H1 (cell line): ENCODE results near the gene PBOV1. TPM values are rescaled to one million over a fixed set of nuclear protein-coding genes. Genes with fewer than 3 reads are reported as not detected.

Source experiments
- CTCF ChIA-PET: fragments of 300-600 bp; sonication (Branson Sonifier 250); formaldehyde crosslinking; loops from one replicate; lab custom pipeline; 2021; ENCODE audit not compliant: partially characterized antibody; lab: Charles Lee
- POLR2A ChIA-PET: fragments of 300-600 bp; sonication (Branson Sonifier 250); formaldehyde crosslinking; loops from one replicate; lab custom pipeline; 2021; ENCODE audit warnings: inconsistent platforms; ENCODE audit not compliant: partially characterized antibody; lab: Charles Lee
- DNase-seq, 2 experiments: peaks; one replicate each; pipeline versions ENCODE4 v3.0.0 to v3.0.0-alpha.2; 2010 to 2022; ENCODE audit warnings: low spot score in 2 of 2, low read depth in 1 of 2, mixed read lengths in 1 of 2
- FAIRE-seq: peaks from 2 replicates; lab custom pipeline; 2011; peaks lifted over from hg19 to GRCh38; lab: Jason Lieb, UNC
- H2AFZ ChIP-seq: 2 replicates; pipeline ENCODE4 v1.8.1; 2012; ENCODE audit warnings: low read length, inconsistent platforms
- H2AK5ac ChIP-seq: 2 replicates; pipeline ENCODE4 v1.6.1; 2013; ENCODE audit warnings: low read depth, low read length
- H2BK120ac ChIP-seq: replicated peaks from 2 replicates; pipeline ENCODE3; 2013; ENCODE audit warnings: low read depth, low read length, inconsistent platforms
- H2BK12ac ChIP-seq: 2 replicates; pipeline ENCODE4 v1.6.1; 2013; ENCODE audit warnings: low read depth, low read length
- H2BK15ac ChIP-seq: 2 replicates; pipeline ENCODE4 v1.6.1; 2013; ENCODE audit warnings: low read length
- H2BK20ac ChIP-seq: 2 replicates; pipeline ENCODE4 v1.6.1; 2013; ENCODE audit warnings: low read length
- H2BK5ac ChIP-seq: 2 replicates; pipeline ENCODE4 v1.6.1; 2013; ENCODE audit warnings: low read depth, low read length
- H3K14ac ChIP-seq: 2 replicates; pipeline ENCODE4 v1.6.1; 2013; ENCODE audit warnings: inconsistent platforms; ENCODE audit not compliant: insufficient read length
- H3K18ac ChIP-seq: 2 replicates; pipeline ENCODE4 v1.6.1; 2013; ENCODE audit warnings: low read length; ENCODE audit errors: extremely low read depth
- H3K23ac ChIP-seq: 2 replicates; pipeline ENCODE4 v1.6.1; 2013; ENCODE audit warnings: inconsistent platforms; ENCODE audit not compliant: insufficient read length
- H3K23me2 ChIP-seq: 2 replicates; pipeline ENCODE4 v1.6.1; 2013; ENCODE audit warnings: low read depth, low read length
- H3K27ac ChIP-seq: 2 replicates; pipeline ENCODE4 v1.6.1; 2011; ENCODE audit warnings: low read depth, low read length, inconsistent platforms
- H3K27me3 ChIP-seq, 4 experiments: replicated peaks in 1 of 4; 1 replicate in 1 of 4; 2 replicates in 3 of 4; pipeline versions ENCODE4 v1.6.1 to v1.8.1; 2011 to 2013; ENCODE audit warnings: low read length in 3 of 4, mild to moderate bottlenecking in 3 of 4, inconsistent platforms in 2 of 4, mixed read lengths in 2 of 4, moderate library complexity in 1 of 4; ENCODE audit not compliant: control insufficient read depth in 3 of 4, insufficient read depth in 3 of 4; ENCODE audit errors: extremely low read depth in 1 of 4
- H3K36me3 ChIP-seq, 4 experiments: 2 replicates each; pipeline versions ENCODE4 v1.6.1 to v1.8.1; 2011 to 2013; ENCODE audit warnings: mild to moderate bottlenecking in 4 of 4, low read length in 3 of 4, moderate library complexity in 2 of 4, control low read depth in 1 of 4, inconsistent platforms in 1 of 4; ENCODE audit not compliant: insufficient read depth in 4 of 4, control insufficient read depth in 2 of 4
- H3K4ac ChIP-seq: replicated peaks from 2 replicates; pipeline ENCODE3; 2013; ENCODE audit warnings: low read length, low read depth, mixed read lengths, inconsistent platforms; ENCODE audit not compliant: insufficient read length
- H3K4me1 ChIP-seq, 4 experiments: replicated peaks in 1 of 4; 1 replicate in 1 of 4; 2 replicates in 3 of 4; pipeline versions ENCODE4 v1.6.1 to v1.8.1; 2011 to 2013; ENCODE audit warnings: low read length in 3 of 4, inconsistent platforms in 2 of 4, mixed read lengths in 1 of 4; ENCODE audit not compliant: insufficient read depth in 4 of 4, control insufficient read depth in 3 of 4
- H3K4me2 ChIP-seq, 2 experiments: 2 replicates each; pipeline versions ENCODE4 v1.6.1 to v1.8.1; 2011 to 2013; ENCODE audit warnings: low read depth in 2 of 2, low read length in 2 of 2, control low read depth in 1 of 2, inconsistent platforms in 1 of 2, mild to moderate bottlenecking in 1 of 2; ENCODE audit not compliant: insufficient read depth in 1 of 2
- H3K4me3 ChIP-seq, 4 experiments: fragments of 200-600, 300-600 bp in 1 of 4; sonication (generic), shearing (Covaris generic), sonication (Bioruptor Twin) in 1 of 4; 2 replicates each; pipeline versions ENCODE4 v1.5.1 to v1.8.1; 2011 to 2016; ENCODE audit warnings: low read length in 4 of 4, low read depth in 3 of 4, control low read depth in 2 of 4, inconsistent platforms in 2 of 4, mild to moderate bottlenecking in 2 of 4, mixed read lengths in 1 of 4, moderate library complexity in 1 of 4; ENCODE audit not compliant: insufficient read depth in 2 of 4; ENCODE audit errors: extremely low read depth in 1 of 4
- H3K56ac ChIP-seq: replicated peaks from 2 replicates; pipeline ENCODE3; 2013; ENCODE audit warnings: low read depth, mild to moderate bottlenecking, mixed read lengths, low read length, inconsistent platforms; ENCODE audit not compliant: insufficient read length
- H3K79me1 ChIP-seq: 2 replicates; pipeline ENCODE4 v1.6.1; 2013; ENCODE audit warnings: low read depth, low read length, control low read depth
- H3K79me2 ChIP-seq, 2 experiments: 2 replicates each; pipeline versions ENCODE4 v1.6.1 to v1.8.1; 2012 to 2013; ENCODE audit warnings: low read length in 2 of 2, mild to moderate bottlenecking in 2 of 2, inconsistent platforms in 1 of 2; ENCODE audit not compliant: insufficient read depth in 2 of 2, control insufficient read depth in 1 of 2
- H3K9ac ChIP-seq, 4 experiments: replicated peaks in 1 of 4; 1 replicate in 1 of 4; 2 replicates in 3 of 4; pipeline versions ENCODE4 v1.6.1 to v1.8.1; 2011 to 2013; ENCODE audit warnings: low read depth in 3 of 4, low read length in 3 of 4, control low read depth in 2 of 4, mild to moderate bottlenecking in 2 of 4, moderate library complexity in 2 of 4, inconsistent platforms in 1 of 4; ENCODE audit errors: extremely low read depth in 1 of 4
- H3K9me3 ChIP-seq, 2 experiments: 2 replicates each; pipeline versions ENCODE4 v1.6.1 to v1.8.1; 2012 to 2013; ENCODE audit warnings: mild to moderate bottlenecking in 2 of 2, moderate library complexity in 2 of 2, control low read depth in 1 of 2, inconsistent platforms in 1 of 2, low read depth in 1 of 2, low read length in 1 of 2, mixed read lengths in 1 of 2; ENCODE audit not compliant: insufficient read depth in 2 of 2
- H4K20me1 ChIP-seq, 2 experiments: replicated peaks in 1 of 2; 2 replicates each; pipeline versions ENCODE3 to v1.8.1; 2011 to 2013; ENCODE audit warnings: inconsistent platforms in 2 of 2, low read length in 2 of 2, mild to moderate bottlenecking in 1 of 2; ENCODE audit not compliant: insufficient read depth in 2 of 2, control insufficient read depth in 1 of 2
- H4K5ac ChIP-seq: 2 replicates; pipeline ENCODE4 v1.6.1; 2013; ENCODE audit warnings: low read length, low read depth, mixed read lengths, inconsistent platforms; ENCODE audit not compliant: insufficient read length
- H4K8ac ChIP-seq: 2 replicates; pipeline ENCODE4 v1.8.0; 2013; ENCODE audit warnings: mild to moderate bottlenecking, moderate library complexity, low read length, inconsistent platforms; ENCODE audit not compliant: insufficient read depth; ENCODE audit errors: extremely low read depth
- H4K91ac ChIP-seq: replicated peaks from 2 replicates; pipeline ENCODE3; 2013; ENCODE audit warnings: low read length, mixed read lengths, inconsistent platforms; ENCODE audit not compliant: insufficient read length
- ASH2L ChIP-seq: fragments of 200-600, 300-600 bp; sonication (generic); IDR thresholded peaks from one replicate; pipeline ENCODE4 v1.7.1; 2017; ENCODE audit warnings: low read length
- GABPA ChIP-seq: IDR thresholded peaks from 2 replicates; pipeline ENCODE4 v1.6.1; 2011; ENCODE audit warnings: mild to moderate bottlenecking, low read length, moderate library complexity, borderline replicate concordance; ENCODE audit not compliant: insufficient read depth
- SIN3A ChIP-seq, 2 experiments: IDR thresholded peaks in 1 of 2; conservative IDR thresholded peaks in 1 of 2; 2 replicates each; pipeline ENCODE4 v1.6.1; 2011 to 2012; ENCODE audit warnings: low read length in 2 of 2, improper control_type of control experiment in 1 of 2, low read depth in 1 of 2, mild to moderate bottlenecking in 1 of 2
- SUZ12 ChIP-seq: fragments of 200-600 bp; sonication (generic); IDR thresholded peaks from 2 replicates; pipeline ENCODE4 v1.6.1; 2012; ENCODE audit warnings: mild to moderate bottlenecking, inconsistent platforms, low read length, moderate library complexity, mixed read lengths
- WGBS, 2 experiments: shearing (Covaris generic) in 1 of 2; methylation state at CpG; one replicate each; pipeline versions ENCODE4 v1.1.6 to v1.1.7; 2013 to 2015; ENCODE audit warnings: low lambda C conversion rate in 2 of 2, mixed read lengths in 2 of 2, inconsistent platforms in 1 of 2, low coverage in 1 of 2, missing lambda C conversion rate in 1 of 2; ENCODE audit not compliant: insufficient replicate concordance in 2 of 2, insufficient coverage in 1 of 2, insufficient read length in 1 of 2; ENCODE audit errors: extremely low coverage in 1 of 2, missing lambda C conversion rate in 1 of 2; 5-methylcytosine and 5-hydroxymethylcytosine counted together
- polyA plus RNA-seq, 7 experiments: library from polyadenylated mRNA; depleted of rRNA in 3 of 7; stranded (reverse) in 5 of 7; unstranded in 2 of 7; fragments of >200 nt in 5 of 7; fragments of 200-250 nt in 2 of 7; gene quantifications; 1 replicate in 5 of 7; 2 replicates in 1 of 7; 4 replicates in 1 of 7; pipeline versions ENCODE4 v1.2.1 to v1.2.3, GENCODE V29; 2011 to 2013; ENCODE audit warnings: missing spikeins in 2 of 7, mixed read lengths in 2 of 7
- total RNA-seq: library from RNA; stranded (reverse); fragmentation: NEBNext Ultra II Directional; extraction: Animal tissue kit (Norgen Biotek cat#: 25700); gene quantifications from 2 replicates; pipeline ENCODE4 v1.2.1, GENCODE V29; 2021
- TF ChIP-seq, protein P1 (sequence below), 3 experiments: IDR thresholded peaks; 1 replicate in 2 of 3; 2 replicates in 1 of 3; pipeline versions ENCODE4 v1.5.1 to v1.6.1; 2011; ENCODE audit warnings: low read length in 3 of 3, mild to moderate bottlenecking in 3 of 3, inconsistent platforms in 2 of 3, low read depth in 1 of 3, moderate library complexity in 1 of 3; ENCODE audit not compliant: insufficient read depth in 1 of 3; ENCODE audit errors: control extremely low read depth in 1 of 3

PBOV1 gene
- total and polyA plus RNA-seq, 2 of the 8 experiments (the other 6 are each of a cell fraction or from before 2014, with no cell fraction given), result not detected

DNA sequence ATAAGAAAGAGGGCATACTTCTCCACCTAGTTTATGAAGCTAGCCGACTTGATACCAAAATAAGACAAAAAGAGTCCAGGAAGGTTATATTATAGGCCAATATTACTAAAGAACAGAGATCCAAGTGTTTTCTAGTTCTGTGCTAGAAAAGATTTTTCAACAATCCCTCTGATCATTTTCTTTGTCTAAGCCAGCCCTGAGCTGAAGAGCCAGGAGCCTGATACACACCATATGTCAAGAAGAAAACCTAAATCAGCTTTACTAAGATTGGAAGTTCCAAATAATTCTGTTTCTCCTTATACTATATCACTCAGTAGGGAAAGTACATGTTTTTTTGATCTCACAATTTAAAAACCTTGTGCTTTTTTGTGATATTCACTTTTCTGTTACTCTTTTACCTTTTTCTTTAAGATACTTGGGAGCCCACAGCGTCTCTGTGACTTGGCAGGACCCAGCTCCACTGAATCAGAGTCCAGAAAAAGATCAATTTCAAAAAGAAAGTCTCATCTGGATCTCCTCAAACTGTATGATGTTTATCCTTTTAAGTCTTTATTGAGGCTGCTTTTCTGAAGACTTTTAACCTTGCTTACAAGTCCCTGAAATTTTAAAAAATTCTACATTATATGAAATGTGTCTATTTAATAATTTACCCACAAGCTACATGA lies 43.0 kb upstream of the PBOV1 start:
- no peak overlapping the region for H4K5ac ChIP-seq
- no peaks in the 10 kb centered on the region for H3K9me3 ChIP-seq
- TF ChIP-seq GABPA (no peak), ASH2L (no peak), SIN3A (conservative IDR thresholded peaks at IDR 0.05 in 1 of 2, IDR thresholded peaks at IDR 0.05 in 1 of 2; ENCODE audit: low read depth in 1 of 2, low read length in 2 of 2) (no peak), SUZ12 (no peak)
- TF ChIP-seq, protein P1, sequence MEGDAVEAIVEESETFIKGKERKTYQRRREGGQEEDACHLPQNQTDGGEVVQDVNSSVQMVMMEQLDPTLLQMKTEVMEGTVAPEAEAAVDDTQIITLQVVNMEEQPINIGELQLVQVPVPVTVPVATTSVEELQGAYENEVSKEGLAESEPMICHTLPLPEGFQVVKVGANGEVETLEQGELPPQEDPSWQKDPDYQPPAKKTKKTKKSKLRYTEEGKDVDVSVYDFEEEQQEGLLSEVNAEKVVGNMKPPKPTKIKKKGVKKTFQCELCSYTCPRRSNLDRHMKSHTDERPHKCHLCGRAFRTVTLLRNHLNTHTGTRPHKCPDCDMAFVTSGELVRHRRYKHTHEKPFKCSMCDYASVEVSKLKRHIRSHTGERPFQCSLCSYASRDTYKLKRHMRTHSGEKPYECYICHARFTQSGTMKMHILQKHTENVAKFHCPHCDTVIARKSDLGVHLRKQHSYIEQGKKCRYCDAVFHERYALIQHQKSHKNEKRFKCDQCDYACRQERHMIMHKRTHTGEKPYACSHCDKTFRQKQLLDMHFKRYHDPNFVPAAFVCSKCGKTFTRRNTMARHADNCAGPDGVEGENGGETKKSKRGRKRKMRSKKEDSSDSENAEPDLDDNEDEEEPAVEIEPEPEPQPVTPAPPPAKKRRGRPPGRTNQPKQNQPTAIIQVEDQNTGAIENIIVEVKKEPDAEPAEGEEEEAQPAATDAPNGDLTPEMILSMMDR (IDR thresholded peaks at IDR 0.05; ENCODE audit: control extremely low read depth in 1 of 3, insufficient read depth in 1 of 3, low read depth in 1 of 3, low read length in 3 of 3), result no peak
- POLR2A ChIA-PET, result no interaction called here
- no peak overlapping the region for H3K56ac ChIP-seq
- CTCF ChIA-PET, result interaction anchor here (1.1 to 2.4 kb wide), 5 partner anchors 8 to 254 kb away, joined by 3 to 9 read pairs (median 6); no protein-coding TSS in a partner anchor
- no peak overlapping the region for H3K4me2 ChIP-seq
- H3K23me2 ChIP-seq, result no peaks in the 10 kb centered on the region
- no peak overlapping the region for H3K14ac ChIP-seq
- DNase-seq (no peak), FAIRE-seq (no peak)
- no peaks in the 10 kb centered on the region for H3K27me3 ChIP-seq
- no peak overlapping the region for H3K4me3 ChIP-seq
- no peak overlapping the region for H2BK120ac ChIP-seq
- no peak overlapping the region for H3K18ac ChIP-seq
- H3K9ac ChIP-seq, result no peak overlapping the region
- no peak overlapping the region for H4K91ac ChIP-seq
- H4K20me1 ChIP-seq, result no peaks in the 10 kb centered on the region
- no peak overlapping the region for H2BK12ac ChIP-seq
- peaks cover 0 to 12% (median 5%) of the 10 kb centered on the region in 4 experiments; a peak in 6 of 8 replicates for H3K36me3 ChIP-seq
- no peaks in the 10 kb centered on the region for H3K4me1 ChIP-seq
- 95% methylated on average over 2 of the region's 2 CpGs; no CpG with 5 or more reads in 1 of the 2 experiments for whole genome bisulfite sequencing, 2 experiments
- no peak overlapping the region for H3K4ac ChIP-seq
- H2BK20ac ChIP-seq, result no peak overlapping the region
- H4K8ac ChIP-seq, result no peak overlapping the region
- no peak overlapping the region for H2BK15ac ChIP-seq
- H3K23ac ChIP-seq, result no peak overlapping the region
- H3K79me2 ChIP-seq, result no peaks in the 10 kb centered on the region
- H3K27ac ChIP-seq, result no peak overlapping the region
- H2AFZ ChIP-seq, result no peak overlapping the region
- H2BK5ac ChIP-seq, result no peak overlapping the region
- H2AK5ac ChIP-seq, result no peak overlapping the region
- 0 out of 2 replicates have a peak, but pooled peaks cover 2% of the 10 kb centered on the region for H3K79me1 ChIP-seq
